HepG2 (cell line): ENCODE data around the gene ATP5F1C. TPM values are rescaled to one million over a fixed set of nuclear protein-coding genes. Genes with fewer than 3 reads are reported as not detected.

ENCODE experiments used
- AGO1 ChIP-seq: fragments of 200-400 bp; formaldehyde crosslinking; IDR thresholded peaks from 2 replicates; pipeline ENCODE4 v1.6.1; 2017; ENCODE audit warnings: mild to moderate bottlenecking, low read depth, low read length, moderate library complexity; ENCODE audit not compliant: poor library complexity, severe bottlenecking
- AKAP8 ChIP-seq: sonication (generic); formaldehyde crosslinking; IDR thresholded peaks from 2 replicates; pipeline ENCODE4 v1.5.1; 2020; ENCODE audit warnings: mild to moderate bottlenecking, missing genetic modification reagents
- CBX2 ChIP-seq, 2 experiments: fragments of 200-600 bp in 1 of 2; sonication (generic); formaldehyde crosslinking in 1 of 2; IDR thresholded peaks; 2 replicates each; pipeline versions ENCODE4 v1.7.0 to v1.8.1; 2018 to 2022; ENCODE audit warnings: low read depth in 2 of 2, low read length in 1 of 2, mild to moderate bottlenecking in 1 of 2, missing genetic modification reagents in 1 of 2
- E2F2 ChIP-seq: sonication (generic); formaldehyde crosslinking; IDR thresholded peaks from 2 replicates; pipeline ENCODE4 v1.4.0; 2020; ENCODE audit warnings: missing genetic modification reagents, borderline replicate concordance
- ELK4 ChIP-seq: sonication (generic); formaldehyde crosslinking; IDR thresholded peaks from 2 replicates; pipeline ENCODE4 v1.9.0; 2021; ENCODE audit warnings: missing genetic modification reagents, borderline replicate concordance
- GATAD2A ChIP-seq: IDR thresholded peaks from 2 replicates; pipeline ENCODE4 v1.6.1; 2016
- PBX3 ChIP-seq: sonication (generic); formaldehyde crosslinking; IDR thresholded peaks from 2 replicates; pipeline ENCODE4 v1.8.1; 2023; ENCODE audit warnings: missing genetic modification reagents, inconsistent platforms, borderline replicate concordance
- RBFOX2 ChIP-seq: fragments of 200-400 bp; formaldehyde crosslinking; IDR thresholded peaks from 2 replicates; pipeline ENCODE4 v1.6.1; 2017; ENCODE audit warnings: low read depth, mild to moderate bottlenecking, low read length
- RORA ChIP-seq: sonication (generic); formaldehyde crosslinking; IDR thresholded peaks from 2 replicates; pipeline ENCODE4 v1.5.0; 2020; ENCODE audit warnings: mild to moderate bottlenecking, missing genetic modification reagents, moderate library complexity
- SP4 ChIP-seq: sonication (generic); formaldehyde crosslinking; IDR thresholded peaks from 2 replicates; pipeline ENCODE4 v1.8.1; 2023; ENCODE audit warnings: mild to moderate bottlenecking, missing genetic modification reagents
- SYNCRIP ChIP-seq: fragments of 200-400 bp; formaldehyde crosslinking; IDR thresholded peaks from 2 replicates; pipeline ENCODE4 v1.6.1; 2018; ENCODE audit warnings: mild to moderate bottlenecking, low read depth, low read length; ENCODE audit not compliant: insufficient read depth
- U2AF2 ChIP-seq: fragments of 200-400 bp; formaldehyde crosslinking; IDR thresholded peaks from 2 replicates; pipeline ENCODE4 v1.6.1; 2017; ENCODE audit warnings: low read depth, mild to moderate bottlenecking, low read length
- USF2 ChIP-seq, 2 experiments: sonication (generic) in 1 of 2; formaldehyde crosslinking in 1 of 2; IDR thresholded peaks; 2 replicates each; pipeline versions ENCODE4 v1.5.1 to v1.6.1; 2011 to 2020; ENCODE audit warnings: borderline replicate concordance in 1 of 2, low read depth in 1 of 2, low read length in 1 of 2, mild to moderate bottlenecking in 1 of 2, missing genetic modification reagents in 1 of 2, moderate library complexity in 1 of 2
- YEATS4 ChIP-seq: sonication (generic); formaldehyde crosslinking; IDR thresholded peaks from 2 replicates; pipeline ENCODE4 v1.4.0; 2020; ENCODE audit warnings: missing genetic modification reagents, borderline replicate concordance
- ZBTB7B ChIP-seq: sonication (generic); formaldehyde crosslinking; IDR thresholded peaks from 2 replicates; pipeline ENCODE4 v1.4.0; 2020; ENCODE audit warnings: missing genetic modification reagents
- ZMAT3 ChIP-seq: sonication (generic); formaldehyde crosslinking; conservative IDR thresholded peaks from 2 replicates; pipeline ENCODE4 v1.7.0; 2021; ENCODE audit warnings: missing genetic modification reagents
- ZNF17 ChIP-seq: sonication (generic); formaldehyde crosslinking; IDR thresholded peaks from 2 replicates; pipeline ENCODE4 v1.5.0; 2020; ENCODE audit warnings: mild to moderate bottlenecking, missing genetic modification reagents
- ZNF180 ChIP-seq: sonication (generic); formaldehyde crosslinking; IDR thresholded peaks from 2 replicates; pipeline ENCODE4 v1.4.0; 2020; ENCODE audit warnings: low read depth, missing genetic modification reagents, borderline replicate concordance
- ZNF296 ChIP-seq: sonication (generic); formaldehyde crosslinking; conservative IDR thresholded peaks from 2 replicates; pipeline ENCODE4 v1.5.0; 2020; ENCODE audit warnings: mild to moderate bottlenecking, missing genetic modification reagents
- ZNF569 ChIP-seq: sonication (generic); formaldehyde crosslinking; IDR thresholded peaks from 2 replicates; pipeline ENCODE4 v1.5.0; 2020; ENCODE audit warnings: mild to moderate bottlenecking, missing genetic modification reagents, moderate library complexity, borderline replicate concordance
- ZNF737 ChIP-seq: sonication (generic); formaldehyde crosslinking; IDR thresholded peaks from 2 replicates; pipeline ENCODE4 v1.5.0; 2020; ENCODE audit warnings: missing genetic modification reagents, mild to moderate bottlenecking, borderline replicate concordance
- ZNF878 ChIP-seq: sonication (generic); formaldehyde crosslinking; IDR thresholded peaks from 2 replicates; pipeline ENCODE4 v1.8.1; 2023; ENCODE audit warnings: mild to moderate bottlenecking, missing genetic modification reagents, moderate library complexity
- polyA plus RNA-seq, 8 experiments: library from polyadenylated mRNA; depleted of rRNA in 3 of 8; stranded (reverse) in 7 of 8; unstranded in 1 of 8; fragments of >200 nt; fragmentation: Illumina TruSeq in 4 of 8; extraction: Trizol in 4 of 8; gene quantifications; 2 replicates each; pipeline versions ENCODE4 v1.2.1 to v1.2.3, GENCODE V29; 2011 to 2016; ENCODE audit warnings: low read depth in 4 of 8, missing spikeins in 1 of 8, mixed read lengths in 1 of 8; ENCODE audit not compliant: insufficient read depth in 1 of 8
- total RNA-seq, 5 experiments: library from RNA; depleted of rRNA; stranded (reverse); fragments of >200 nt; fragmentation: Illumina TruSeq; extraction: Trizol; gene quantifications; 2 replicates each; pipeline ENCODE4 v1.2.3, GENCODE V29; 2016; ENCODE audit warnings: low read depth in 1 of 5

ATP5F1C gene
- total and polyA plus RNA-seq, 2 of the 13 experiments (the other 11 are each of a cell fraction or from before 2014, with no cell fraction given): 407 to 416 TPM

- TF ChIP-seq ELK4 (CRISPR knock-in tag): peak; percentile 97; the same call in 1 of the 2 replicates
- TF ChIP-seq E2F2: peak; percentile 52; the same call in 1 of the 2 replicates
- no peak for TF ChIP-seq SYNCRIP
- TF ChIP-seq U2AF2: no peak
- no peak for TF ChIP-seq RORA (CRISPR knock-in tag)
- no peak for TF ChIP-seq ZNF180 (CRISPR knock-in tag)
- no peak for TF ChIP-seq USF2 (IDR thresholded peaks at IDR 0.05; ENCODE audit: low read depth, low read length)
- no peak; the same call in 1 of the 2 replicates for TF ChIP-seq USF2 (CRISPR knock-in tag; IDR thresholded peaks at IDR 0.05; ENCODE audit: borderline replicate concordance)
- 0 out of 2 replicates have a peak, but pooled peaks have one; percentile 54 for TF ChIP-seq ZNF737 (CRISPR knock-in tag)
- peak; percentile 95 for TF ChIP-seq RBFOX2
- TF ChIP-seq SP4 (CRISPR knock-in tag): peak; percentile 94
- TF ChIP-seq ZMAT3: no peak
- TF ChIP-seq ZNF569 (CRISPR knock-in tag): no peak
- TF ChIP-seq PBX3 (CRISPR knock-in tag): no peak
- peak; percentile 69; the same call in 1 of the 2 replicates for TF ChIP-seq ZBTB7B (CRISPR knock-in tag)
- TF ChIP-seq ZNF296 (CRISPR knock-in tag): no peak
- no peak for TF ChIP-seq CBX2 (IDR thresholded peaks at IDR 0.05; ENCODE audit: low read depth, low read length)
- TF ChIP-seq CBX2 (CRISPR knock-in tag; IDR thresholded peaks at IDR 0.05; ENCODE audit: low read depth): no peak
- peak; percentile 57 for TF ChIP-seq YEATS4 (CRISPR knock-in tag)
- TF ChIP-seq GATAD2A: peak; percentile 78
- 0 out of 2 replicates have a peak, but pooled peaks have one; percentile 70 for TF ChIP-seq AKAP8 (CRISPR knock-in tag)
- no peak for TF ChIP-seq ZNF17 (CRISPR knock-in tag)
- TF ChIP-seq ZNF878 (CRISPR knock-in tag): 0 out of 2 replicates have a peak, but pooled peaks have one; percentile 57
- peak; percentile 34 for TF ChIP-seq AGO1
Measured at GRCh38 chr10:7818295-7819120, 30.5 kb downstream of the ATP5F1C start, which contains the start of gene TAF3 (continued).
